GM19351 (cell line): ENCODE data around the gene STAT3.

Experiments
- ATAC-seq: cut with Tn5 transposase; IDR thresholded peaks from one replicate; pipeline ENCODE4 v1.9.1; 2021; ENCODE audit warnings: mild to moderate bottlenecking, moderate library complexity; ENCODE audit not compliant: unreplicated experiment

STAT3 gene

GRCh38 chr17:42354956-42355843, 33.0 kb downstream of the STAT3 start:
- no peak for ATAC-seq

GRCh38 chr17:42348104-42348503, 40.1 kb downstream of the STAT3 start:
- no peak for ATAC-seq

- no peak for ATAC-seq
These were observed 40.6 kb downstream of the STAT3 start for GRCh38 chr17:42347606-42348005.

GRCh38 chr17:42347198-42347597, 41.0 kb downstream of the STAT3 start:
- no peak for ATAC-seq

GRCh38 chr17:42346481-42346880, 41.8 kb downstream of the STAT3 start:
- ATAC-seq = no peak

GRCh38 chr17:42345396-42346073, 42.7 kb downstream of the STAT3 start:
- ATAC-seq = no peak

- ATAC-seq = peak; percentile 35
These were observed 45.8 kb downstream of the STAT3 start for GRCh38 chr17:42342242-42343008.

GRCh38 chr17:42341568-42341967, 46.7 kb downstream of the STAT3 start:
- ATAC-seq = no peak

GRCh38 chr17:42340691-42341127, 47.5 kb downstream of the STAT3 start:
- ATAC-seq = no peak

- no peak for ATAC-seq
These were observed 49.0 kb downstream of the STAT3 start for GRCh38 chr17:42339221-42339620.

- no peak for ATAC-seq
These were observed 49.7 kb downstream of the STAT3 start for GRCh38 chr17:42338427-42338985.

- ATAC-seq = no peak
These were observed 50.8 kb downstream of the STAT3 start for GRCh38 chr17:42337442-42337841.

- no peak for ATAC-seq
These were observed 53.6 kb downstream of the STAT3 start for GRCh38 chr17:42334677-42335076.

- no peak for ATAC-seq
These were observed 55.2 kb downstream of the STAT3 start for GRCh38 chr17:42333053-42333452.

GRCh38 chr17:42329025-42329976, 58.9 kb downstream of the STAT3 start:
- ATAC-seq = no peak

- ATAC-seq = no peak
These were observed 63.2 kb downstream of the STAT3 start for GRCh38 chr17:42325026-42325425.

- no peak for ATAC-seq
These were observed 64.9 kb downstream of the STAT3 start for GRCh38 chr17:42323268-42323773.

GRCh38 chr17:42322382-42323267, 65.6 kb downstream of the STAT3 start:
- no peak for ATAC-seq

GRCh38 chr17:42321555-42321954, 66.7 kb downstream of the STAT3 start:
- no peak for ATAC-seq
